Liver (tissue), 3 donors: ENCODE results near the gene SRD5A1.

ENCODE experiments used
- GABPA ChIP-seq, 2 donors: IDR thresholded peaks in 1 of 2; conservative IDR thresholded peaks in 1 of 2; 2 replicates each; pipeline ENCODE4 v1.6.1; 2016; ENCODE audit warnings: antibody characterized with exemption in 2 of 2, mild to moderate bottlenecking in 1 of 2, moderate library complexity in 1 of 2
- RAD21 ChIP-seq, 2 donors: IDR thresholded peaks; 2 replicates each; pipeline ENCODE4 v1.6.1; 2016; ENCODE audit warnings: antibody characterized with exemption in 2 of 2, mild to moderate bottlenecking in 2 of 2
- SP1 ChIP-seq: IDR thresholded peaks from 2 replicates; pipeline ENCODE4 v1.6.1; 2018; ENCODE audit warnings: antibody characterized with exemption, mild to moderate bottlenecking
- TAF1 ChIP-seq: conservative IDR thresholded peaks from 2 replicates; pipeline ENCODE4 v1.6.1; 2016; ENCODE audit warnings: antibody characterized with exemption, mild to moderate bottlenecking
- YY1 ChIP-seq: IDR thresholded peaks from 2 replicates; pipeline ENCODE4 v1.6.1; 2016; ENCODE audit warnings: antibody characterized with exemption, mild to moderate bottlenecking
- TF ChIP-seq, protein P1 (sequence below): fragments of 150-350 bp; IDR thresholded peaks from 2 replicates; pipeline ENCODE4 v1.5.1; 2017; ENCODE audit warnings: improper control_type of control experiment, low read depth, low read length; ENCODE audit not compliant: missing input control
- TF ChIP-seq, protein P2 (sequence below): IDR thresholded peaks from 2 replicates; pipeline ENCODE4 v1.6.1; 2016; ENCODE audit warnings: antibody characterized with exemption
- TF ChIP-seq, protein P3 (sequence below): IDR thresholded peaks from 2 replicates; pipeline ENCODE4 v1.6.1; 2016; ENCODE audit warnings: antibody characterized with exemption, mild to moderate bottlenecking
- donor health status: healthy.
- donor health status: healthy.

DNA sequence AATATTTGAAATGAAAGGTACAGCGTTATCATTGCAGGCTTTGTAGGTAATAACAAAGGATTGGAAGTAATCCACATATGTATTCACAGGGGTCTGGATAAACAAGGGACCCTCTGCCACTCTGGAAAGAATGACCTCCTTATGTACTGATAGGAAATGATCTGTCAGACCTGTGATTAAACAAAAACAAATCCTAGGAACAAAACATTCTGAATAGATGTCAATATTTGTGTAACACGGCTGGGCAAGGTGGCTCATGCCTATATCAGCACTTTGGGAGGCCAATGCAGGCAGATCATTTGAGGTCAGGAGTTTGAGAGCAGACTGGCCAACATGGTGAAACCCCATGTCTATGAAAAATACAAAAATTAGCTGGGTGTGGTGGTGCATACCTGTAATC lies 42.7 kb upstream of the SRD5A1 start:
- TF ChIP-seq, protein P1, sequence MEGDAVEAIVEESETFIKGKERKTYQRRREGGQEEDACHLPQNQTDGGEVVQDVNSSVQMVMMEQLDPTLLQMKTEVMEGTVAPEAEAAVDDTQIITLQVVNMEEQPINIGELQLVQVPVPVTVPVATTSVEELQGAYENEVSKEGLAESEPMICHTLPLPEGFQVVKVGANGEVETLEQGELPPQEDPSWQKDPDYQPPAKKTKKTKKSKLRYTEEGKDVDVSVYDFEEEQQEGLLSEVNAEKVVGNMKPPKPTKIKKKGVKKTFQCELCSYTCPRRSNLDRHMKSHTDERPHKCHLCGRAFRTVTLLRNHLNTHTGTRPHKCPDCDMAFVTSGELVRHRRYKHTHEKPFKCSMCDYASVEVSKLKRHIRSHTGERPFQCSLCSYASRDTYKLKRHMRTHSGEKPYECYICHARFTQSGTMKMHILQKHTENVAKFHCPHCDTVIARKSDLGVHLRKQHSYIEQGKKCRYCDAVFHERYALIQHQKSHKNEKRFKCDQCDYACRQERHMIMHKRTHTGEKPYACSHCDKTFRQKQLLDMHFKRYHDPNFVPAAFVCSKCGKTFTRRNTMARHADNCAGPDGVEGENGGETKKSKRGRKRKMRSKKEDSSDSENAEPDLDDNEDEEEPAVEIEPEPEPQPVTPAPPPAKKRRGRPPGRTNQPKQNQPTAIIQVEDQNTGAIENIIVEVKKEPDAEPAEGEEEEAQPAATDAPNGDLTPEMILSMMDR, result no peak
- TF ChIP-seq GABPA (IDR thresholded peaks at IDR 0.05 in 1 of 2, conservative IDR thresholded peaks at IDR 0.05 in 1 of 2), result peak in 1 of 2 donors; percentile 7
- peak; percentile 33 to 45 for TF ChIP-seq RAD21 (IDR thresholded peaks at IDR 0.05)
- TF ChIP-seq SP1, result peak; percentile 99
- TF ChIP-seq, protein P2, sequence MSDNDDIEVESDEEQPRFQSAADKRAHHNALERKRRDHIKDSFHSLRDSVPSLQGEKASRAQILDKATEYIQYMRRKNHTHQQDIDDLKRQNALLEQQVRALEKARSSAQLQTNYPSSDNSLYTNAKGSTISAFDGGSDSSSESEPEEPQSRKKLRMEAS, result peak; percentile 53
- TF ChIP-seq, protein P3, sequence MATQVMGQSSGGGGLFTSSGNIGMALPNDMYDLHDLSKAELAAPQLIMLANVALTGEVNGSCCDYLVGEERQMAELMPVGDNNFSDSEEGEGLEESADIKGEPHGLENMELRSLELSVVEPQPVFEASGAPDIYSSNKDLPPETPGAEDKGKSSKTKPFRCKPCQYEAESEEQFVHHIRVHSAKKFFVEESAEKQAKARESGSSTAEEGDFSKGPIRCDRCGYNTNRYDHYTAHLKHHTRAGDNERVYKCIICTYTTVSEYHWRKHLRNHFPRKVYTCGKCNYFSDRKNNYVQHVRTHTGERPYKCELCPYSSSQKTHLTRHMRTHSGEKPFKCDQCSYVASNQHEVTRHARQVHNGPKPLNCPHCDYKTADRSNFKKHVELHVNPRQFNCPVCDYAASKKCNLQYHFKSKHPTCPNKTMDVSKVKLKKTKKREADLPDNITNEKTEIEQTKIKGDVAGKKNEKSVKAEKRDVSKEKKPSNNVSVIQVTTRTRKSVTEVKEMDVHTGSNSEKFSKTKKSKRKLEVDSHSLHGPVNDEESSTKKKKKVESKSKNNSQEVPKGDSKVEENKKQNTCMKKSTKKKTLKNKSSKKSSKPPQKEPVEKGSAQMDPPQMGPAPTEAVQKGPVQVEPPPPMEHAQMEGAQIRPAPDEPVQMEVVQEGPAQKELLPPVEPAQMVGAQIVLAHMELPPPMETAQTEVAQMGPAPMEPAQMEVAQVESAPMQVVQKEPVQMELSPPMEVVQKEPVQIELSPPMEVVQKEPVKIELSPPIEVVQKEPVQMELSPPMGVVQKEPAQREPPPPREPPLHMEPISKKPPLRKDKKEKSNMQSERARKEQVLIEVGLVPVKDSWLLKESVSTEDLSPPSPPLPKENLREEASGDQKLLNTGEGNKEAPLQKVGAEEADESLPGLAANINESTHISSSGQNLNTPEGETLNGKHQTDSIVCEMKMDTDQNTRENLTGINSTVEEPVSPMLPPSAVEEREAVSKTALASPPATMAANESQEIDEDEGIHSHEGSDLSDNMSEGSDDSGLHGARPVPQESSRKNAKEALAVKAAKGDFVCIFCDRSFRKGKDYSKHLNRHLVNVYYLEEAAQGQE, result peak; percentile 70
- TF ChIP-seq TAF1, result peak; percentile 43
- peak; percentile 43 for TF ChIP-seq YY1
